Right lobe of liver (tissue), 4 donors: Measurements from ENCODE around the gene BNIP3.

ENCODE experiments used
- POLR2A ChIP-seq: fragments of 450-650 bp; IDR thresholded peaks from one replicate; pipeline ENCODE4 v1.6.1; 2017; ENCODE audit warnings: antibody characterized with exemption, mild to moderate bottlenecking
- TF ChIP-seq, protein P1 (sequence below), 4 donors: fragments of 200-600 bp in 3 of 4; fragments of 450-650 bp in 1 of 4; IDR thresholded peaks; one replicate each; pipeline versions ENCODE4 v1.5.1 to v1.8.0; 2016 to 2022; ENCODE audit warnings: antibody characterized with exemption in 4 of 4, mild to moderate bottlenecking in 2 of 4
- donor health status: DM: no; HTN: no; CAD: no.
- donor health status: DM: no; HTN: no; CAD: no.
- donor health status: DM: no; HTN: yes; CAD: no.

GRCh38 chr10:131926743-131927595, 54.8 kb downstream of the BNIP3 start:
- no peak for TF ChIP-seq POLR2A
- TF ChIP-seq, protein P1, sequence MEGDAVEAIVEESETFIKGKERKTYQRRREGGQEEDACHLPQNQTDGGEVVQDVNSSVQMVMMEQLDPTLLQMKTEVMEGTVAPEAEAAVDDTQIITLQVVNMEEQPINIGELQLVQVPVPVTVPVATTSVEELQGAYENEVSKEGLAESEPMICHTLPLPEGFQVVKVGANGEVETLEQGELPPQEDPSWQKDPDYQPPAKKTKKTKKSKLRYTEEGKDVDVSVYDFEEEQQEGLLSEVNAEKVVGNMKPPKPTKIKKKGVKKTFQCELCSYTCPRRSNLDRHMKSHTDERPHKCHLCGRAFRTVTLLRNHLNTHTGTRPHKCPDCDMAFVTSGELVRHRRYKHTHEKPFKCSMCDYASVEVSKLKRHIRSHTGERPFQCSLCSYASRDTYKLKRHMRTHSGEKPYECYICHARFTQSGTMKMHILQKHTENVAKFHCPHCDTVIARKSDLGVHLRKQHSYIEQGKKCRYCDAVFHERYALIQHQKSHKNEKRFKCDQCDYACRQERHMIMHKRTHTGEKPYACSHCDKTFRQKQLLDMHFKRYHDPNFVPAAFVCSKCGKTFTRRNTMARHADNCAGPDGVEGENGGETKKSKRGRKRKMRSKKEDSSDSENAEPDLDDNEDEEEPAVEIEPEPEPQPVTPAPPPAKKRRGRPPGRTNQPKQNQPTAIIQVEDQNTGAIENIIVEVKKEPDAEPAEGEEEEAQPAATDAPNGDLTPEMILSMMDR (IDR thresholded peaks at IDR 0.05): no peak
